GM19372 (cell line): Measurements from ENCODE around the gene HACD4.

Source experiments
- ATAC-seq: cut with Tn5 transposase; IDR thresholded peaks from one replicate; pipeline ENCODE4 v1.9.1; 2021; ENCODE audit warnings: mild to moderate bottlenecking, low read depth, moderate library complexity; ENCODE audit not compliant: unreplicated experiment

HACD4 gene

GRCh38 chr9:21031091-21031807, at the start of gene HACD4:
HACD4 (minus strand) TSS chr9:21031640; CDS start chr9:21031590, 50 bp downstream.
- peak; percentile 76 for ATAC-seq

GRCh38 chr9:21080793-21081192, 49.4 kb upstream of the HACD4 start:
- ATAC-seq = no peak

DNA sequence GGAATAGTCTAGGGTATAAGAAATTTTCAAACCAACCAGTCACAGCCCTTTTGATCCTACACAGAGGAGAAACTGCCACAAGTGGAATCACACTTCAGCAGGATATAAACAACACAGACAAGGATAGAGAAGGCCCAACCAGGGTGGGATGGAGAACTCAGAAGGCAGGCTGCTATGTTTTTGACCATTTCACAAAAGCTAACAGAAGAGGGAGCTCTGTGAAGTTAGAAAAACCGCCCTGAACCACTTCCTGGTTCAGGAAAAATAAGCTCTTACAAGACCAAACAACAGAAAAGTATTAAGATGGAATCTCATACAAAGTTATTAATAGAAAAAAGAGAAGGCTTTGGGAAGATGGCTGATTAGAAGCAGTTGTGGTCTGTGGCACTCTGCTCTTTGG, 47.3 kb upstream of the HACD4 start:
- no peak for ATAC-seq

GRCh38 chr9:21077781-21078180, 46.3 kb upstream of the HACD4 start, which contains the start of gene IFNB1:
IFNB1 (minus strand) TSS chr9:21077942; CDS start chr9:21077869, 73 bp downstream.
- ATAC-seq = no peak

GRCh38 chr9:21075484-21075883, 44.0 kb upstream of the HACD4 start:
- no peak for ATAC-seq

GRCh38 chr9:21070906-21071305, 39.5 kb upstream of the HACD4 start:
- ATAC-seq = no peak

DNA sequence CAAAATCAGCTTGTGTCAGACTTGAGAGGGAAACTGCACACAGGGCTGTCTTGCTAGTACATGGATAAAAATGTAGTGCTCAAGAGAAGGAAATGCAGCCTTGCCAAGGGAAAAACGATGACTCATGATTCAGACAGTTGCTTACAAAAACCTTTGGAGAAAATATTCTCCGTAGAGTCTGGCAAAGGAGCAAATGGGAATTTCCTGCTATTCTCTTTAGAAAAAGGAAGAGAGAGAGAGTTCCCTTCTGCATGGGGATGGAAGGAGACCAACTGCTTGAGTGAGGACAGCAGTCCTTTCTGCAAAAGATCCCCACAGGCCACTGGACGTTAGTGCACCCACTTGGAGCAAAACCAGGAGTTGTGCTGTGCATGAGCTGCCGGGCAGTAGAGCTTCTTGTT, 38.7 kb upstream of the HACD4 start:
- no peak for ATAC-seq

DNA sequence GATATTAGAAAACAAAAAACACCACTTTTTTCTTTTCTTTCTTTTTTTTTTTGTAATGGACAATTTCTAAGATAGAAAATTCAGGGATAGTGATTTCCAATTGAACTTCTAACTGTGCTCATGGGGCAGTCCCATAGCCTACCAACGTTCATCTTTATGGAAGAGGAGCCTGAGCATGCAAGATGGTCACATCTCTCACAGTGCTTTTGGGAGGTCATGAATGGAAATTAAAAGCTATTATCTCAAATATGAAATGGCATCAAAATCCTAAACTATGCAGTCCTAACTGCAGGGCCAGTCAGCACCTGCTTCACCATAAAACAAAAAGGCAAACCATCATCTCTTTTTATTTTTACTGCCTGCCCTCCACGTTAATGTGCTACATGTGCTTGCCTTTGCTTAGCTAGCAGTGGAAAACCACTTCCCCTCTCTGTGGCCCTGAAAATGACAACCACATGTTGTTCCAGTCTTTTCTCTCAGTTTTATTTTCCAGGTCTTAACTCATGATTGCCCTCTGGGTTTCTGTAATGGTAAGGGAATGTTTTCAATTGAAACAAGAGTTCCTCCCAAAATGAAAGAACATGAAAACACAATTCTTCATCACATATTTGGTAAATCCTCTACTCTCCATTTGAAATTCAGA, 29.6 kb upstream of the HACD4 start:
- peak; percentile 81 for ATAC-seq

GRCh38 chr9:21056931-21057330, 25.5 kb upstream of the HACD4 start:
- ATAC-seq = no peak

DNA sequence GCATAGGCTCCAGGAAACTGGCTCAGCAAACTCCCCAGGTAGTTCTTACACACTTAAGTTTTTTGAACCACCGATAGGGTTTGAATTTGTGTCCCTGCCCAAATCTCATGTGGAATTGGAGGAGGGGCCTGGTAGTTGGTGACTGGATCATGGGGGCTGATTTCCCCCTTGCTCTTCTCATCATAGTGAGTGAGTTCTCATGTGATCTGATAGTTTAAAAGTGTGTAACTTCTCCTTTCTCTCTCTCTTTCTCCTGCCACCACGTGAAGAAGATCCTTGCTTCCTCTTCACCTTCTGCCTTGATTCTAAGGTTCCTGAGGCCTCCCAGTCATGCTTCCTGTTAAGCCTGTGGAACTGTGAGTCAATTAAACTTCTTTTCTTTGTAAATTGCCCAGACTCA, 22.4 kb upstream of the HACD4 start:
- no peak for ATAC-seq

DNA sequence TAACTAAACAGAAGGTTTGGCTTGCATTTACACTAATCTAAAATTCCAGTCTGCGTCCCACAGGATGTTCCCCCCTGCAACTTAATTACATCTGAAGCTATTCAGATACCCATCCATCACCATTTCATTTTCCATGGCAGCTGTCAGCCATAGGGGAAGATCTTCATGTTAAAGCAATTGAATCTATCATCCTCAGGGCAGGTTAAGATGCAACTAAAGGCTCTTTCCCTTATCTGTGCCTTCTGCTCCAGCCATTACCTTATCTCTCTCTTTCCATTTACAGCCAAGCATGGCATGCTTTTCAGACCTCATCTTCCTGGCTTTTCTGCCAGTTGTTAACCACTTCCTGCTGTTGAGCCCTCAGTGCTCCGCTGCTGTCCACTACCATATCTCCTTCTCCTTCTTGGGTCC, 15.8 kb upstream of the HACD4 start:
- no peak for ATAC-seq

DNA sequence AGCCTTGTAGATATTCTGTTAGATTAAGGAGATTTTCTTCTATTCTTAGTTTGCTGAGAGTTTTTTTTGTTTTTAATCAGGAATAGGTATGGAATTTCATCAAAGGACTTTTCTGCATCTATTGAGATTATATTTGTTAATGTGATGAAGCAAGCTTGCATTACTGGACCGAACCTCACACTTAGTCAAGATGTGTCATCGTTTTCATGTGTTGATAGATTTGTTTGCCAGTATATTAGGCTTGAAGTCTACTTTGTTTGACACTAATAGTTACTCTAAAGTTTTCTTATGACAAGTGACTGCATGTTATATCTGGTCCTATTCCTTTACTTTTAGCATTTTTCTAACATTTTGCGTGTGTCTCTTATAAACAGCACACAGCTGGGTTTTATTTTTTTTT, 12.4 kb upstream of the HACD4 start:
- ATAC-seq = no peak

GRCh38 chr9:21042466-21042865, 11.0 kb upstream of the HACD4 start:
- ATAC-seq = no peak

DNA sequence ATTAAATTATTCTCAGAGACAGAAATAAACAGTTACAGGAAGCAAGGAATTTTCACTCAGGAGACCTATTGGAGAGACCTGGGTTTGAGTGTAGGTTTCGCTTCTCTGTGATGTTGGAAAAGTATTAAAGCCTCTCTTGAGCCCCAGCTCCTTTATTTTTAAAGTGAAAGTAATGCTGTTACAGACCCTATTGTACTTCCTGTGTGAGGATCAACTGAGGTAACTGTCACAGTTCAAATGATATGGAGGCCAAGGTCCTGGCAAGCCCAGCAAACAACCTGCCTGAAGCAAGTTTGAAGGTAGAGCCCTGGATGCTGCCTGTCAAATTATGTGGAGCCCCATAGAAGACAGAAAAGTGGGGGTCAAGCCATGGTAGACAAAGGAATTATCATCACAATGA, 7.9 kb upstream of the HACD4 start:
- no peak for ATAC-seq

- no peak for ATAC-seq
Measured at GRCh38 chr9:21037278-21037677, 5.8 kb upstream of the HACD4 start.

GRCh38 chr9:21031808-21032183, 356 bp upstream of the HACD4 start:
- no peak for ATAC-seq

GRCh38 chr9:21030389-21031035, 928 bp downstream of the HACD4 start:
- peak; percentile 52 for ATAC-seq

- ATAC-seq = no peak
Measured at GRCh38 chr9:21029661-21030060, 1.8 kb downstream of the HACD4 start.

GRCh38 chr9:21028466-21028865, 3.0 kb downstream of the HACD4 start:
- no peak for ATAC-seq

- no peak for ATAC-seq
Measured at GRCh38 chr9:21027295-21027694, 4.1 kb downstream of the HACD4 start.

- ATAC-seq = no peak
Measured at GRCh38 chr9:21023861-21024260, 7.6 kb downstream of the HACD4 start.

DNA sequence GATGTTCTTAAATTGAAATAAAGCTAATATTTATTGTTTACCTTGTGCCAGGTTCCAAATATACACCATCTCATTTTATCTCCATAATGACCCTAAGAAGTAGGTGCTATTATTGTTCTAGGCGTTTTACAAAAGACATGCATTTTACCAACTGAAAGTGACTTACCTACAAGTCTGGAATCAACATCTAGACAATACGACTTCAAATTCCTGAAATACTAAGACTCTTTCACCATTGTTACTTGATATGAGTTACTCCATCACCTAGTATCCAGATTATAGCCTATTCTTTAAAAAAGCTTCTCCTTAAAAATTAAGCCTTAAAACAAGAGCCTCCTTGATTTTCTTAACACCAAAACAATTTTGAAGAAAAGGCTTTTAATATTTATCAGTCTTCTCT, 13.3 kb downstream of the HACD4 start:
- no peak for ATAC-seq
